Spleen (tissue), 11 donors: Measurements from ENCODE around the gene NDE1. TPM values are rescaled to one million over a fixed set of nuclear protein-coding genes. Genes with fewer than 3 reads are reported as not detected.

Source experiments
- DNase-seq: peaks from one replicate; pipeline ENCODE4 v3.0.0-alpha.2; 2020
- H3K27ac ChIP-seq, 8 donors: fragments of 200-600 bp; sonication (generic) in 7 of 8; 1 replicate in 4 of 8; 2 replicates in 4 of 8; pipeline versions ENCODE4 v1.5.0 to v1.8.0; 2016 to 2021; ENCODE audit warnings: inconsistent platforms in 4 of 8, mild to moderate bottlenecking in 4 of 8, moderate library complexity in 1 of 8
- H3K27me3 ChIP-seq, 7 donors: fragments of 200-600 bp; sonication (generic) in 6 of 7; replicated peaks in 1 of 7; 1 replicate in 4 of 7; 2 replicates in 3 of 7; pipeline versions ENCODE4 v1.5.0 to v1.8.0; 2016 to 2021; ENCODE audit warnings: inconsistent platforms in 3 of 7, mild to moderate bottlenecking in 1 of 7
- H3K36me3 ChIP-seq, 6 donors: fragments of 200-600 bp; sonication (generic) in 5 of 6; 1 replicate in 4 of 6; 2 replicates in 2 of 6; pipeline versions ENCODE4 v1.5.0 to v1.8.0; 2016 to 2021; ENCODE audit warnings: inconsistent platforms in 2 of 6
- H3K4me1 ChIP-seq, 6 donors: fragments of 200-600 bp; sonication (generic) in 5 of 6; 1 replicate in 3 of 6; 2 replicates in 3 of 6; pipeline versions ENCODE4 v1.5.0 to v1.8.0; 2016 to 2021; ENCODE audit warnings: inconsistent platforms in 3 of 6
- H3K4me3 ChIP-seq, 8 donors: fragments of 200-600 bp; sonication (generic) in 7 of 8; 1 replicate in 4 of 8; 2 replicates in 4 of 8; pipeline versions ENCODE4 v1.5.0 to v1.8.0; 2016 to 2021; ENCODE audit warnings: inconsistent platforms in 4 of 8, mild to moderate bottlenecking in 4 of 8, moderate library complexity in 2 of 8
- H3K9me3 ChIP-seq, 8 donors: fragments of 200-600 bp; sonication (generic) in 7 of 8; 1 replicate in 4 of 8; 2 replicates in 4 of 8; pipeline versions ENCODE4 v1.5.0 to v1.8.0; 2016 to 2021; ENCODE audit warnings: inconsistent platforms in 4 of 8
- POLR2A ChIP-seq, 3 donors: fragments of 450-650 bp; IDR thresholded peaks; one replicate each; pipeline ENCODE4 v1.5.1; 2017; ENCODE audit warnings: antibody characterized with exemption in 3 of 3, mild to moderate bottlenecking in 1 of 3
- POLR2AphosphoS5 ChIP-seq, 3 donors: sonication (generic); formaldehyde crosslinking; IDR thresholded peaks; one replicate each; pipeline ENCODE4 v1.5.1; 2017; ENCODE audit warnings: antibody characterized with exemption in 3 of 3
- WGBS, 5 donors: extraction: QIAGEN DNeasy Blood & Tissue Kit in 3 of 5; methylation state at CpG; one replicate each; pipeline versions ENCODE4 v1.1.5 to v1.1.7; 2013 to 2018; 5-methylcytosine and 5-hydroxymethylcytosine counted together
- intact Hi-C: fragments of 100-400 bp; cut with DNase I; formaldehyde crosslinking; loops from one replicate; pipeline ENCODE4 v1.15.0; 2023; ENCODE audit warnings: low total_unique reads
- polyA plus RNA-seq, 3 donors: library from polyadenylated mRNA; stranded (reverse); fragments of 200-250 nt; gene quantifications; one replicate each; pipeline ENCODE4 v1.2.1, GENCODE V29; 2013
- total RNA-seq, 7 donors: library from RNA; depleted of rRNA in 3 of 7; stranded (reverse); fragments of >200 nt in 3 of 7; fragmentation: NEBNext Ultra II Directional in 4 of 7; extraction: Animal tissue kit (Norgen Biotek cat#: 25700) in 4 of 7; gene quantifications; one replicate each; pipeline versions ENCODE4 v1.1.0 to v1.2.1, GENCODE V29; 2016 to 2021
- TF ChIP-seq, protein P1 (sequence below), 11 experiments: fragments of 200-600 bp in 7 of 11; fragments of 450-650 bp in 4 of 11; sonication (generic) in 4 of 11; IDR thresholded peaks in 8 of 11; conservative IDR thresholded peaks in 3 of 11; 1 replicate in 7 of 11; 2 replicates in 4 of 11; pipeline versions ENCODE4 v1.4.0 to v1.8.0; 2016 to 2021; ENCODE audit warnings: antibody characterized with exemption in 11 of 11, inconsistent platforms in 4 of 11, mild to moderate bottlenecking in 1 of 11
- donor health status: healthy with polysubstance abuse.
- donor health status: DM: no; HTN: no; CAD: no; lungs with moderate emphysema.
- donor health status: DM: no; HTN: no; CAD: no.
- donor health status: Bipolar disorder and iron deficiency.
- donor health status: healthy.
- donor health status: DM: no; HTN: no; CAD: no.
- donor health status: DM: yes; HTN: yes; CAD: no.

Gene NDE1
- total and polyA plus RNA-seq, 10 donors = 8.7 to 69.6 (median 57.5) TPM

DNA sequence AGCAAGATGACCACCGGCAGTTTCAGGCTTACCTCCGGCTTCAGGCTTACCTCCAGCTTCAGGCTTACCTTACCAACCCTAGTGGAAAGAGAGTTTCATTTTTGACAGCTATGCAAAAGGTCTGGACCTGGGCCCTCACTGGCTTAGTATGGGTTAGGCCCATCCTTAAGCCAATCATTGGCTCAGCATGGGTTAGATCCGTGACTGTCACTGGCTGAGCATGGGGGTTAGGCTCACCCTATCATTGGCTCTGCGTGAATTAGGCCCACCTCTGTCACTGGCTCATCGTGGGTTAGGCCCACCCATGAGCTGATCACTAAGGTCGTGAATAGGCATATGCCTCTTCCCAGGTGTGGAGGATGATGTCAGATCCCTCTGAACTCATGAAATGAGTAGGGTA, 8.1 kb downstream of the NDE1 start:
- Histone ChIP-seq H3K9me3 (no peaks in the 10 kb centered on the region), H3K27me3 (no peaks in the 10 kb centered on the region), H3K4me3 (no peak overlapping the region), H3K4me1 (peaks cover 0 to 77% (median 33%) of the 10 kb centered on the region in 6 donors), H3K36me3 (peaks cover 0 to 71% (median 3%) of the 10 kb centered on the region in 6 donors), H3K27ac (peak overlapping the region in 5 of 8 donors; percentile 41 to 83 (median 70))
- TF ChIP-seq POLR2A (IDR thresholded peaks at IDR 0.05) (no peak), POLR2AphosphoS5 (IDR thresholded peaks at IDR 0.05) (no peak)
- TF ChIP-seq, protein P1, sequence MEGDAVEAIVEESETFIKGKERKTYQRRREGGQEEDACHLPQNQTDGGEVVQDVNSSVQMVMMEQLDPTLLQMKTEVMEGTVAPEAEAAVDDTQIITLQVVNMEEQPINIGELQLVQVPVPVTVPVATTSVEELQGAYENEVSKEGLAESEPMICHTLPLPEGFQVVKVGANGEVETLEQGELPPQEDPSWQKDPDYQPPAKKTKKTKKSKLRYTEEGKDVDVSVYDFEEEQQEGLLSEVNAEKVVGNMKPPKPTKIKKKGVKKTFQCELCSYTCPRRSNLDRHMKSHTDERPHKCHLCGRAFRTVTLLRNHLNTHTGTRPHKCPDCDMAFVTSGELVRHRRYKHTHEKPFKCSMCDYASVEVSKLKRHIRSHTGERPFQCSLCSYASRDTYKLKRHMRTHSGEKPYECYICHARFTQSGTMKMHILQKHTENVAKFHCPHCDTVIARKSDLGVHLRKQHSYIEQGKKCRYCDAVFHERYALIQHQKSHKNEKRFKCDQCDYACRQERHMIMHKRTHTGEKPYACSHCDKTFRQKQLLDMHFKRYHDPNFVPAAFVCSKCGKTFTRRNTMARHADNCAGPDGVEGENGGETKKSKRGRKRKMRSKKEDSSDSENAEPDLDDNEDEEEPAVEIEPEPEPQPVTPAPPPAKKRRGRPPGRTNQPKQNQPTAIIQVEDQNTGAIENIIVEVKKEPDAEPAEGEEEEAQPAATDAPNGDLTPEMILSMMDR (IDR thresholded peaks at IDR 0.05 in 8 of 11, conservative IDR thresholded peaks at IDR 0.05 in 3 of 11) = no peak
- intact Hi-C loops = no loop called here
- WGBS, 5 donors = 82 to 92% (median 90%) methylated on average over 5 to 6 of the region's 6 CpGs
- peak; percentile 30 for DNase-seq

DNA sequence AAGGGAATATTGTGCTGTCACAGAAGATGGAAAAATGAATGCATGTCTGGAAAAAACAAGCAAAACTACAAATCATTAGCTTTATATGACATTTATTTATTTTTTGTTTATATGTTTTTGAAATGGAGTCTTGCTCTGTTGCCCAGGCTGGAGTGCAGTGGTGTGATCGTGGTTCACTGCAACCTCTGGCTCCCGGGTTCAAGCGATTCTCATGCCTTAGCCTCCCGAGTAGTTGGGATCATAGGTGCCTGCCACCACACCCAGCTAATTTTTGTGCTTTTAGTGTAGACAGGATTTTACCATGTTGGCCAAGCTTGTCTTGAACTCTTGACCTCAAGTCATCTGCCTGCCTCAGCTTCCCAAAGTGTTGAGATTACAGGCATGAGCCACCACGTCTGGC, 8.5 kb downstream of the NDE1 start:
- peak; percentile 17 for DNase-seq
- Histone ChIP-seq H3K9me3 (no peaks in the 10 kb centered on the region), H3K27me3 (no peaks in the 10 kb centered on the region), H3K4me3 (peak overlapping the region in 1 of 8 donors; percentile 16), H3K36me3 (peaks cover 0 to 71% (median 5%) of the 10 kb centered on the region in 6 donors), H3K27ac (peak overlapping the region in 6 of 8 donors; percentile 41 to 83 (median 69)), H3K4me1 (peaks cover 0 to 73% (median 31%) of the 10 kb centered on the region in 6 donors)
- intact Hi-C loops = no loop called here
- TF ChIP-seq POLR2A (IDR thresholded peaks at IDR 0.05) = no peak
- TF ChIP-seq, protein P1 (IDR thresholded peaks at IDR 0.05 in 8 of 11, conservative IDR thresholded peaks at IDR 0.05 in 3 of 11) = no peak
- no peak for TF ChIP-seq POLR2AphosphoS5 (IDR thresholded peaks at IDR 0.05)
- WGBS, 5 donors = 86 to 92% (median 90%) methylated on average over 5 of the region's 5 CpGs

DNA sequence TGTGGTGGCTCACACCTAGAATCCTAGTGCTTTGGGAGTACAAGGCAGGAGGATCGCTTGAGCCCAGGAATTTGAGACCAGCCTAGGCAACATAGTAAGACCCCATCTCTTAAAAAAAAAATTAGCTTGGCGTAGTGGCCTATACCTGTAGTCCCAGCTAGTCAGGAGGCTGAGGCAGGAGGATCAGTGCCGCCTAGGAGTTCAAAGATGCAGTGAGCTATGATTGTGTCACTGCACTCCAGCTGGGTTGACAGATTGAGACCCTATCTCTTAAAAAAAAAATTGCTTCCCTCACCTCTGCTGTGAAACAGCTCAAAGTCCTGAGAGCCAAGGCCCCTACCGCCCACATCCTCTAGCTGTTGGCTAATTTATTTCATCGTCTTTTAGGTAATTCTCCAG, 10.2 kb downstream of the NDE1 start:
- WGBS, 5 donors = 80 to 96% (median 89%) methylated on average over 5 of the region's 5 CpGs
- H3K27ac ChIP-seq = peak overlapping the region in 5 of 8 donors; percentile 7 to 83 (median 70)

DNA sequence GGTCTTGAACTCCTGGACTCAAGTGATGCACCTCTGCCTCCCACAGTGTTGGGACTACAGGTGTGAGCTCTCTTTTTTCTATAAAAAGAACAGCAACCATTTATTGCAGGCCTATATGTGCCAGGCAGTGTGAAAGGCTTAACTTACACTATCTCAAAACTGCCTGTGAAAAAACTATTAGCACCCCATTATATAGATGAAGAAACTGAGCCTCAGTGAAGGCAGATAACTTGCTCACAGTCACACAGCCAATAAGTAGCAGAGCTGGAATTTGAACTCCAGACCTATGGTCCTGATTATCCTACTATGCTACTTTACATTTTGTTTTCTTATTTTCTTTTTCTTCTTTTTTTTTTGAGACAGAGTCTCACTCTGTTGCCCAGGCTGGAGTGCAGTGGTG, 15.1 kb downstream of the NDE1 start:
- peaks cover 0 to 15% (median 5%) of the 10 kb centered on the region in 6 donors for H3K4me1 ChIP-seq
- peaks cover 7 to 100% (median 61%) of the 10 kb centered on the region in 6 donors for H3K36me3 ChIP-seq
- peak; percentile 6 for DNase-seq
- intact Hi-C loops = no loop called here
- TF ChIP-seq POLR2AphosphoS5 (IDR thresholded peaks at IDR 0.05) (no peak), POLR2A (IDR thresholded peaks at IDR 0.05) (no peak)
- TF ChIP-seq, protein P1 (IDR thresholded peaks at IDR 0.05 in 8 of 11, conservative IDR thresholded peaks at IDR 0.05 in 3 of 11) = no peak
- no peak overlapping the region for H3K4me3 ChIP-seq
- H3K9me3 ChIP-seq = no peaks in the 10 kb centered on the region
- no peak overlapping the region for H3K27ac ChIP-seq
- no peaks in the 10 kb centered on the region for H3K27me3 ChIP-seq

More for the DNA sequence above, 10.2 kb downstream of the NDE1 start:
- TF ChIP-seq, protein P1 (IDR thresholded peaks at IDR 0.05 in 8 of 11, conservative IDR thresholded peaks at IDR 0.05 in 3 of 11) = no peak
- H3K4me3 ChIP-seq = no peak overlapping the region
- H3K9me3 ChIP-seq = no peaks in the 10 kb centered on the region
- DNase-seq = peak; percentile 10
- intact Hi-C loops = no loop called here
- H3K27me3 ChIP-seq = no peaks in the 10 kb centered on the region
- peaks cover 0 to 57% (median 27%) of the 10 kb centered on the region in 6 donors for H3K4me1 ChIP-seq
- H3K36me3 ChIP-seq = peaks cover 1 to 71% (median 14%) of the 10 kb centered on the region in 6 donors
